H9 (cell line): ENCODE data around the gene LMLN. TPM values are rescaled to one million over a fixed set of nuclear protein-coding genes. Genes with fewer than 3 reads are reported as not detected.

Experiments used
- DNase-seq: peaks from one replicate; pipeline ENCODE4 v3.0.0-alpha.2; 2017
- H2AFZ ChIP-seq: one replicate; pipeline ENCODE4 v1.6.1; 2013; ENCODE audit warnings: mild to moderate bottlenecking, low read length, control low read depth, moderate library complexity
- H2AK5ac ChIP-seq: 2 replicates; pipeline ENCODE4 v1.6.1; 2013; ENCODE audit warnings: low read length, control low read depth, mixed read lengths; ENCODE audit not compliant: insufficient read length
- H2BK120ac ChIP-seq: one replicate; pipeline ENCODE4 v1.6.1; 2013; ENCODE audit warnings: low read depth, mild to moderate bottlenecking, low read length, control low read depth, inconsistent platforms; ENCODE audit not compliant: poor library complexity, severe bottlenecking
- H2BK12ac ChIP-seq: 2 replicates; pipeline ENCODE4 v1.6.1; 2013; ENCODE audit warnings: low read length, control low read depth, mixed read lengths, low read depth; ENCODE audit not compliant: insufficient read length
- H2BK15ac ChIP-seq: 2 replicates; pipeline ENCODE4 v1.6.1; 2013; ENCODE audit warnings: low read depth, low read length, control low read depth
- H2BK20ac ChIP-seq: one replicate; pipeline ENCODE4 v1.6.1; 2013; ENCODE audit warnings: low read depth, mild to moderate bottlenecking, low read length, control low read depth, inconsistent platforms; ENCODE audit not compliant: poor library complexity, severe bottlenecking
- H2BK5ac ChIP-seq: 2 replicates; pipeline ENCODE4 v1.6.1; 2013; ENCODE audit warnings: low read length, control low read depth, mixed read lengths; ENCODE audit not compliant: insufficient read length
- H3K14ac ChIP-seq: 2 replicates; pipeline ENCODE4 v1.6.1; 2013; ENCODE audit warnings: low read length, control low read depth; ENCODE audit not compliant: insufficient read depth
- H3K18ac ChIP-seq: 2 replicates; pipeline ENCODE4 v1.6.1; 2013; ENCODE audit warnings: low read depth, mild to moderate bottlenecking, mixed read lengths, low read length, control low read depth; ENCODE audit not compliant: insufficient read length
- H3K23ac ChIP-seq: 2 replicates; pipeline ENCODE4 v1.6.1; 2013; ENCODE audit warnings: low read length, control low read depth, mixed read lengths, low read depth; ENCODE audit not compliant: insufficient read length
- H3K23me2 ChIP-seq: 2 replicates; pipeline ENCODE4 v1.6.1; 2013; ENCODE audit warnings: low read depth, mild to moderate bottlenecking, mixed read lengths, low read length, control low read depth; ENCODE audit not compliant: insufficient read length, poor library complexity, severe bottlenecking
- H3K27ac ChIP-seq: 2 replicates; pipeline ENCODE4 v1.5.1; 2013; ENCODE audit warnings: low read length, control low read depth, mixed read lengths, low read depth; ENCODE audit not compliant: insufficient read length
- H3K27me3 ChIP-seq: 2 replicates; pipeline ENCODE4 v1.6.1; 2013; ENCODE audit warnings: low read length, control low read depth, inconsistent platforms; ENCODE audit not compliant: insufficient read depth
- H3K4ac ChIP-seq: 2 replicates; pipeline ENCODE4 v1.6.1; 2013; ENCODE audit warnings: low read depth, mild to moderate bottlenecking, control low read depth, inconsistent platforms, low read length, moderate library complexity
- H3K4me1 ChIP-seq: 2 replicates; pipeline ENCODE4 v1.6.1; 2013; ENCODE audit warnings: low read length, control low read depth, inconsistent platforms; ENCODE audit not compliant: insufficient read depth
- H3K4me2 ChIP-seq: 2 replicates; pipeline ENCODE4 v1.6.1; 2013; ENCODE audit warnings: low read length, control low read depth, mixed read lengths; ENCODE audit not compliant: insufficient read length, insufficient read depth
- H3K56ac ChIP-seq: 2 replicates; pipeline ENCODE4 v1.6.1; 2013; ENCODE audit warnings: low read depth, mild to moderate bottlenecking, mixed read lengths, low read length, control low read depth; ENCODE audit not compliant: insufficient read length
- H3K79me1 ChIP-seq: 2 replicates; pipeline ENCODE4 v1.6.1; 2013; ENCODE audit warnings: low read depth, mild to moderate bottlenecking, moderate library complexity, low read length, control low read depth, inconsistent platforms; ENCODE audit not compliant: insufficient read depth, poor library complexity, severe bottlenecking
- H3K79me2 ChIP-seq: 2 replicates; pipeline ENCODE4 v1.6.1; 2013; ENCODE audit warnings: low read length, control low read depth, inconsistent platforms; ENCODE audit not compliant: insufficient read depth
- H3K9ac ChIP-seq: 2 replicates; pipeline ENCODE4 v1.6.1; 2013; ENCODE audit warnings: low read length, control low read depth, mixed read lengths; ENCODE audit not compliant: insufficient read length; ENCODE audit errors: extremely low read depth
- H3K9me3 ChIP-seq: one replicate; pipeline ENCODE4 v1.6.1; 2013; ENCODE audit warnings: low read depth, low read length, inconsistent platforms; ENCODE audit not compliant: control insufficient read depth
- H3T11ph ChIP-seq: one replicate; pipeline ENCODE4 v1.6.1; 2013; ENCODE audit warnings: mild to moderate bottlenecking, low read length, control low read depth, inconsistent platforms
- H4K20me1 ChIP-seq: one replicate; pipeline ENCODE4 v1.6.1; 2013; ENCODE audit not compliant: control insufficient read depth, insufficient read length, insufficient read depth
- H4K5ac ChIP-seq: 2 replicates; pipeline ENCODE4 v1.6.1; 2013; ENCODE audit warnings: low read depth, mild to moderate bottlenecking, mixed read lengths, low read length, control low read depth; ENCODE audit not compliant: insufficient read length
- H4K8ac ChIP-seq: replicated peaks from 2 replicates; pipeline ENCODE4 v1.6.1; 2013; ENCODE audit warnings: low read length, control low read depth, mixed read lengths, low read depth; ENCODE audit not compliant: insufficient read length
- H4K91ac ChIP-seq: 2 replicates; pipeline ENCODE4 v1.6.1; 2013; ENCODE audit warnings: low read depth, mild to moderate bottlenecking, moderate library complexity, mixed read lengths, low read length, control low read depth; ENCODE audit not compliant: insufficient read length
- H3K27ac Mint-ChIP-seq, 3 experiments: 2 replicates in 2 of 3; 3 replicates in 1 of 3; pipeline ENCODE4 v1.8.0; 2020 to 2021; ENCODE audit warnings: mixed read lengths in 3 of 3, mild to moderate bottlenecking in 1 of 3, moderate library complexity in 1 of 3
- H3K27me3 Mint-ChIP-seq: 2 replicates; pipeline ENCODE4 v1.8.0; 2021; ENCODE audit warnings: low read depth, mild to moderate bottlenecking, moderate library complexity, mixed read lengths
- H3K36me3 Mint-ChIP-seq, 3 experiments: 2 replicates in 2 of 3; 3 replicates in 1 of 3; pipeline ENCODE4 v1.8.0; 2020 to 2021; ENCODE audit warnings: low read depth in 3 of 3, mixed read lengths in 3 of 3; ENCODE audit not compliant: insufficient read depth in 1 of 3
- H3K4me1 Mint-ChIP-seq, 2 experiments: 2 replicates each; pipeline ENCODE4 v1.8.0; 2020; ENCODE audit warnings: mixed read lengths in 2 of 2
- H3K4me3 Mint-ChIP-seq, 2 experiments: 2 replicates in 1 of 2; 3 replicates in 1 of 2; pipeline ENCODE4 v1.8.0; 2020 to 2021; ENCODE audit warnings: mild to moderate bottlenecking in 2 of 2, mixed read lengths in 2 of 2, moderate library complexity in 1 of 2
- H3K9me3 Mint-ChIP-seq, 2 experiments: 2 replicates in 1 of 2; 3 replicates in 1 of 2; pipeline ENCODE4 v1.8.0; 2020; ENCODE audit warnings: mild to moderate bottlenecking in 2 of 2, mixed read lengths in 2 of 2, moderate library complexity in 1 of 2
- CTCF ChIP-seq: fragments of 200-600 bp; sonication (generic); conservative IDR thresholded peaks from 3 replicates; pipeline ENCODE4 v1.8.0; 2021; ENCODE audit warnings: antibody characterized with exemption, mild to moderate bottlenecking
- WGBS: extraction: QIAGEN DNeasy Blood & Tissue Kit; methylation state at CpG from one replicate; pipeline ENCODE4 v1.1.7; 2013; ENCODE audit warnings: missing lambda C conversion rate, low lambda C conversion rate, mixed read lengths; ENCODE audit not compliant: insufficient read length; ENCODE audit errors: extremely low coverage; 5-methylcytosine and 5-hydroxymethylcytosine counted together
- total RNA-seq: library from RNA; stranded (reverse); gene quantifications from 2 replicates; pipeline ENCODE4 v1.2.1, GENCODE V29; 2021

Gene LMLN
- total RNA-seq, 1 experiment from 2014 or later: 3.8 TPM

GRCh38 chr3:197942956-197943556, 17.0 kb upstream of the LMLN start:
- WGBS: no CpG with 5 or more reads among the region's 2 CpGs
- Histone ChIP-seq H3K79me2 (no peaks in the 10 kb centered on the region), H3K23ac (no peak overlapping the region), H4K5ac (no peak overlapping the region), H3K4me1 (no peaks in the 10 kb centered on the region), H3K9ac (no peak overlapping the region), H3K79me1 (no peaks in the 10 kb centered on the region), H3T11ph (no peak overlapping the region), H3K9me3 (no peaks in the 10 kb centered on the region), H3K4ac (no peak overlapping the region), H2AK5ac (no peak overlapping the region), H2BK5ac (no peak overlapping the region), H3K23me2 (no peaks in the 10 kb centered on the region), H4K91ac (no peak overlapping the region), H3K27me3 (no peaks in the 10 kb centered on the region), H3K18ac (no peak overlapping the region), H3K14ac (no peak overlapping the region), H3K27ac (no peak overlapping the region), H2BK120ac (no peak overlapping the region), H4K20me1 (no peaks in the 10 kb centered on the region), H2AFZ (no peak overlapping the region), H2BK15ac (no peak overlapping the region), H3K4me2 (no peak overlapping the region), H2BK12ac (no peak overlapping the region), H4K8ac (no peak overlapping the region), H3K56ac (no peak overlapping the region), H2BK20ac (no peak overlapping the region)
- no peak overlapping the region for H3K27ac Mint-ChIP-seq
- peak; percentile 81 for TF ChIP-seq CTCF
- H3K4me1 Mint-ChIP-seq: no peaks in the 10 kb centered on the region
- H3K27me3 Mint-ChIP-seq: no peaks in the 10 kb centered on the region
- no peaks in the 10 kb centered on the region for H3K9me3 Mint-ChIP-seq
- DNase-seq: no peak
- H3K4me3 Mint-ChIP-seq: no peak overlapping the region
- peaks cover 0 to 4% (median 0%) of the 10 kb centered on the region in 3 experiments; a peak in 1 of 7 replicates for H3K36me3 Mint-ChIP-seq
